Measurements from ENCODE around the gene MBNL3.

Gene MBNL3

GRCh38 chrX:132423323-132423722 is 65.5 kb downstream of the MBNL3 start:
- DNase-seq (ENCODE audit: low read depth in 2 of 2, low spot score in 1 of 2) = no peak

GRCh38 chrX:132415012-132415411 is 73.8 kb downstream of the MBNL3 start:
- DNase-seq (ENCODE audit: low read depth in 2 of 2, low spot score in 1 of 2) = no peak

GRCh38 chrX:132414404-132414803 is 74.4 kb downstream of the MBNL3 start:
- DNase-seq (ENCODE audit: low read depth in 2 of 2, low spot score in 1 of 2) = no peak

GRCh38 chrX:132413459-132413858 is 75.4 kb downstream of the MBNL3 start:
- DNase-seq (ENCODE audit: low read depth in 2 of 2, low spot score in 1 of 2) = no peak

- no peak for DNase-seq (ENCODE audit: low read depth in 2 of 2, low spot score in 1 of 2)
Measured at GRCh38 chrX:132412208-132412607, 76.6 kb downstream of the MBNL3 start.

GRCh38 chrX:132411310-132411977 is 77.4 kb downstream of the MBNL3 start:
- DNase-seq (ENCODE audit: low read depth in 2 of 2, low spot score in 1 of 2) = no peak

- DNase-seq (ENCODE audit: low read depth in 2 of 2, low spot score in 1 of 2) = no peak
Measured at GRCh38 chrX:132409780-132410556, 78.9 kb downstream of the MBNL3 start.

GRCh38 chrX:132407691-132408090 is 81.1 kb downstream of the MBNL3 start:
- DNase-seq (ENCODE audit: low read depth in 2 of 2, low spot score in 1 of 2) = no peak

- DNase-seq (ENCODE audit: low read depth in 2 of 2, low spot score in 1 of 2) = no peak
Measured at GRCh38 chrX:132406106-132406505, 82.7 kb downstream of the MBNL3 start.

GRCh38 chrX:132404266-132404665 is 84.6 kb downstream of the MBNL3 start:
- DNase-seq (ENCODE audit: low read depth in 2 of 2, low spot score in 1 of 2) = no peak

GRCh38 chrX:132401935-132402334 is 86.9 kb downstream of the MBNL3 start:
- DNase-seq (ENCODE audit: low read depth in 2 of 2, low spot score in 1 of 2) = no peak

GRCh38 chrX:132400706-132401105 is 88.1 kb downstream of the MBNL3 start:
- DNase-seq (ENCODE audit: low read depth in 2 of 2, low spot score in 1 of 2) = no peak

- DNase-seq (ENCODE audit: low read depth in 2 of 2, low spot score in 1 of 2) = no peak
Measured at GRCh38 chrX:132395645-132396044, 93.2 kb downstream of the MBNL3 start.

GRCh38 chrX:132395026-132395425 is 93.8 kb downstream of the MBNL3 start:
- no peak for DNase-seq (ENCODE audit: low read depth in 2 of 2, low spot score in 1 of 2)

GRCh38 chrX:132394591-132394990 is 94.2 kb downstream of the MBNL3 start:
- no peak for DNase-seq (ENCODE audit: low read depth in 2 of 2, low spot score in 1 of 2)

GRCh38 chrX:132393992-132394391 is 94.8 kb downstream of the MBNL3 start:
- no peak for DNase-seq (ENCODE audit: low read depth in 2 of 2, low spot score in 1 of 2)

- no peak for DNase-seq (ENCODE audit: low read depth in 2 of 2, low spot score in 1 of 2)
Measured at GRCh38 chrX:132393485-132393884, 95.4 kb downstream of the MBNL3 start.

GRCh38 chrX:132393085-132393484 is 95.8 kb downstream of the MBNL3 start:
- DNase-seq (ENCODE audit: low read depth in 2 of 2, low spot score in 1 of 2) = no peak

GRCh38 chrX:132390792-132391191 is 98.0 kb downstream of the MBNL3 start:
- no peak for DNase-seq (ENCODE audit: low read depth in 2 of 2, low spot score in 1 of 2)

- DNase-seq (ENCODE audit: low read depth in 2 of 2, low spot score in 1 of 2) = no peak
Measured at GRCh38 chrX:132389480-132389879, 99.4 kb downstream of the MBNL3 start.

GRCh38 chrX:132388371-132388770 is 100.5 kb downstream of the MBNL3 start:
- no peak for DNase-seq (ENCODE audit: low read depth in 2 of 2, low spot score in 1 of 2)

GRCh38 chrX:132384301-132384700 is 104.5 kb downstream of the MBNL3 start:
- DNase-seq (ENCODE audit: low read depth in 2 of 2, low spot score in 1 of 2) = no peak

- DNase-seq (ENCODE audit: low read depth in 2 of 2, low spot score in 1 of 2) = no peak
Measured at GRCh38 chrX:132382068-132382467, 106.8 kb downstream of the MBNL3 start.
